ENCODE measurements around the gene ABCF2.

ABCF2 gene

DNA sequence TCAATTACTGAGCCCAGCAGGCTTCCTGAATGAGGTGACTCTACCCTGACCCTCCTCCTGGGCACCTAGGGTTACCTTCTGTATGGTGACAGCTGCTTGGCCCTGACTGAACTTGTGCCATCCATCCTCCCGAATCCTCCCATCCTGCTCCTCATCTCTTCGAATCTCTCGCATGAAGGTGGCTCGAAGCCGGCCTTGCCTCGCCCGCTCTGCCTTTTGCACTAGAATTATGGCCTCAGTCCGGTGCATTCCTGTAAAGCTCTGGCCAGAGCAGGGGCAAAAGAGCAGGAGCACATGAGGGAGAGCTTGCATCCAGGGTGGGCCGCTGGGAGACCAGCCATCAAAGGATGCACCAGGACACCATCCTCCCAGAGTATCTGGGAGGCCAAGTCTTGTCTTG, 24.2 kb downstream of the ABCF2 start:
- Histone ChIP-seq H3K9ac (no peak overlapping the region), H3K4me2 (no peak overlapping the region), H3K27ac (no peak overlapping the region), H3K4me3 (no peak overlapping the region), H3K9me3 (replicated peaks in 1 of 11) (no peaks in the 10 kb centered on the region), H3K36me3 (no peaks in the 10 kb centered on the region), H3K4me1 (peaks cover 0 to 22% (median 15%) of the 10 kb centered on the region in 10 experiments; a peak in 16 of 20 replicates), H4K20me1 (peaks cover 0 to 17% (median 0%) of the 10 kb centered on the region in 11 experiments; a peak in 6 of 22 replicates), H3K27me3 (peaks cover 4 to 43% (median 22%) of the 10 kb centered on the region in 11 experiments; a peak in 13 of 22 replicates)
- TF ChIP-seq Cebpa-rat (IDR thresholded peaks at IDR 0.05): no peak

GRCh38 chr7:151201751-151202150, 25.3 kb downstream of the ABCF2 start:
- Histone ChIP-seq H3K4me2 (no peak overlapping the region), H3K9me3 (replicated peaks in 1 of 11) (no peaks in the 10 kb centered on the region), H3K9ac (no peak overlapping the region), H3K36me3 (no peaks in the 10 kb centered on the region), H3K27me3 (peaks cover 8 to 50% (median 33%) of the 10 kb centered on the region in 11 experiments; a peak in 17 of 22 replicates), H3K4me1 (peaks cover 0 to 11% (median 4%) of the 10 kb centered on the region in 10 experiments; a peak in 14 of 20 replicates), H3K27ac (no peak overlapping the region), H4K20me1 (peaks cover 0 to 8% (median 0%) of the 10 kb centered on the region in 11 experiments; a peak in 2 of 22 replicates), H3K4me3 (no peak overlapping the region)
- no peak for TF ChIP-seq Cebpa-rat (IDR thresholded peaks at IDR 0.05)

DNA sequence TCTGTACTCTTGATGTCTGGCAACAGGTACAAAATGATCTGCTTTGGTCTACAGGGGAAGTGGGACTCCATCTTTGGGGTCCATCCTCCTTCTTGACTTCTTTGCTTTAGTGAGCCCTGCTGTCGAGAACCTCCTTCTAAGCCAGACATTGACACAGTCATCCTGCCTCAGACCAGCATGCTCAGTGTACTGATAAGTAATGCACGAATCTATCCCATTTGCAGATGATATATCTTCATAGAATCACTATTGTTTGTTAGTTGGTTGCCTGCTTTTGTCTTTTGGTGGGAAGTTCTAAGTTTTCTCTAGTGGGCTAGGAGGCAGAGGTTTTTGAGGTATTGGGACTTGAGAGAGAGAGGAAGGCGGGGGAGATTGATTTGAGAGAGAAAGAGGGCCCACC, 25.7 kb downstream of the ABCF2 start:
- no peak for TF ChIP-seq Cebpa-rat (IDR thresholded peaks at IDR 0.05)
- H3K27ac ChIP-seq: no peak overlapping the region
- H3K9me3 ChIP-seq (replicated peaks in 1 of 11): no peaks in the 10 kb centered on the region
- no peak overlapping the region for H3K4me2 ChIP-seq
- no peak overlapping the region for H3K9ac ChIP-seq
- H4K20me1 ChIP-seq: peaks cover 0 to 6% (median 0%) of the 10 kb centered on the region in 11 experiments; a peak in 2 of 22 replicates
- H3K4me1 ChIP-seq: peaks cover 0 to 7% (median under 1%) of the 10 kb centered on the region in 10 experiments; a peak in 5 of 20 replicates
- H3K27me3 ChIP-seq: peaks cover 12 to 54% (median 37%) of the 10 kb centered on the region in 11 experiments; a peak in 19 of 22 replicates
- H3K36me3 ChIP-seq: no peaks in the 10 kb centered on the region
- H3K4me3 ChIP-seq: no peak overlapping the region

GRCh38 chr7:151198945-151199848, 27.8 kb downstream of the ABCF2 start:
- Histone ChIP-seq H3K4me3 (no peak overlapping the region), H3K9ac (no peak overlapping the region), H3K36me3 (no peaks in the 10 kb centered on the region), H4K20me1 (peaks cover 0 to 9% (median 0%) of the 10 kb centered on the region in 11 experiments; a peak in 4 of 22 replicates), H3K27ac (no peak overlapping the region), H3K4me1 (peaks cover 0 to 9% (median 5%) of the 10 kb centered on the region in 10 experiments; a peak in 6 of 20 replicates), H3K9me3 (replicated peaks in 1 of 11) (no peaks in the 10 kb centered on the region), H3K4me2 (no peak overlapping the region), H3K27me3 (peaks cover 25 to 66% (median 58%) of the 10 kb centered on the region in 11 experiments)
- no peak for TF ChIP-seq Cebpa-rat (IDR thresholded peaks at IDR 0.05)

- H3K4me1 ChIP-seq: peaks cover 0 to 9% (median 5%) of the 10 kb centered on the region in 10 experiments; a peak in 6 of 20 replicates
- H4K20me1 ChIP-seq: peaks cover 0 to 9% (median 0%) of the 10 kb centered on the region in 11 experiments; a peak in 4 of 22 replicates
- no peak overlapping the region for H3K4me2 ChIP-seq
- TF ChIP-seq Cebpa-rat (IDR thresholded peaks at IDR 0.05): no peak
- no peak overlapping the region for H3K4me3 ChIP-seq
- H3K27me3 ChIP-seq: peaks cover 25 to 72% (median 58%) of the 10 kb centered on the region in 11 experiments
- no peak overlapping the region for H3K9ac ChIP-seq
- no peaks in the 10 kb centered on the region for H3K36me3 ChIP-seq
- H3K9me3 ChIP-seq (replicated peaks in 1 of 11): no peaks in the 10 kb centered on the region
- no peak overlapping the region for H3K27ac ChIP-seq
Observed at GRCh38 chr7:151197932-151198331, 29.1 kb downstream of the ABCF2 start.

- TF ChIP-seq Cebpa-rat (IDR thresholded peaks at IDR 0.05): no peak
- H3K27ac ChIP-seq: no peak overlapping the region
- peaks cover 0 to 12% (median 0%) of the 10 kb centered on the region in 11 experiments; a peak in 7 of 22 replicates for H4K20me1 ChIP-seq
- H3K4me3 ChIP-seq: no peak overlapping the region
- H3K4me2 ChIP-seq: peak overlapping the region in 5 of 11 experiments; percentile 10 to 44 (median 18); a peak in 7 of 22 replicates
- H3K9me3 ChIP-seq (replicated peaks in 1 of 11): no peaks in the 10 kb centered on the region
- H3K36me3 ChIP-seq: no peaks in the 10 kb centered on the region
- peaks cover 0 to 9% (median 5%) of the 10 kb centered on the region in 10 experiments; a peak in 6 of 20 replicates for H3K4me1 ChIP-seq
- peaks cover 25 to 79% (median 69%) of the 10 kb centered on the region in 11 experiments for H3K27me3 ChIP-seq
- no peak overlapping the region for H3K9ac ChIP-seq
Observed at GRCh38 chr7:151195616-151196450, 31.2 kb downstream of the ABCF2 start.

GRCh38 chr7:151194188-151194587, 32.8 kb downstream of the ABCF2 start:
- Histone ChIP-seq H3K27me3 (peaks cover 25 to 95% (median 85%) of the 10 kb centered on the region in 11 experiments), H4K20me1 (peaks cover 0 to 25% (median 6%) of the 10 kb centered on the region in 11 experiments; a peak in 8 of 22 replicates), H3K27ac (no peak overlapping the region), H3K4me3 (no peak overlapping the region), H3K4me2 (no peak overlapping the region), H3K4me1 (peaks cover 0 to 15% (median 6%) of the 10 kb centered on the region in 10 experiments; a peak in 7 of 20 replicates), H3K9ac (no peak overlapping the region), H3K36me3 (no peaks in the 10 kb centered on the region), H3K9me3 (replicated peaks in 1 of 11) (no peaks in the 10 kb centered on the region)
- TF ChIP-seq Cebpa-rat (IDR thresholded peaks at IDR 0.05): no peak

- Histone ChIP-seq H4K20me1 (peaks cover 0 to 25% (median 6%) of the 10 kb centered on the region in 11 experiments; a peak in 9 of 22 replicates), H3K4me3 (no peak overlapping the region), H3K9me3 (replicated peaks in 1 of 11) (no peaks in the 10 kb centered on the region), H3K36me3 (no peaks in the 10 kb centered on the region), H3K9ac (no peak overlapping the region), H3K4me1 (peaks cover under 1 to 21% (median 10%) of the 10 kb centered on the region in 10 experiments; a peak in 19 of 20 replicates), H3K27ac (no peak overlapping the region), H3K4me2 (no peak overlapping the region), H3K27me3 (peaks cover 32 to 98% (median 88%) of the 10 kb centered on the region in 11 experiments)
- no peak for TF ChIP-seq Cebpa-rat (IDR thresholded peaks at IDR 0.05)
Observed at GRCh38 chr7:151193203-151193978, 33.6 kb downstream of the ABCF2 start.
